Activated CD8-positive, alpha-beta memory T cell treated with anti-CD3 and anti-CD28 coated beads, Interleukin-2, amount 50 U/mL, for 1 hour (primary cell): ENCODE measurements around the gene WBP1.
"Not testable (repeated sequence)": the region's sequence is repeated elsewhere in the genome, so short reads cannot be mapped to it uniquely, and the experiment has no call there.

Source experiments
- DNase-seq: peaks from one replicate; pipeline ENCODE4 v3.0.0-alpha.2; 2020; ENCODE audit errors: extremely low read depth

WBP1 gene

GRCh38 chr2:74427551-74427950 lies 30.7 kb upstream of the WBP1 start:
- no peak for DNase-seq

GRCh38 chr2:74428675-74429074 lies 29.6 kb upstream of the WBP1 start:
- DNase-seq = no peak

GRCh38 chr2:74429487-74430451 lies 28.5 kb upstream of the WBP1 start:
- no peak for DNase-seq

- no peak for DNase-seq
Observed at GRCh38 chr2:74430502-74430901, 27.7 kb upstream of the WBP1 start.

- DNase-seq = no peak
Observed at GRCh38 chr2:74436111-74436805, 22.0 kb upstream of the WBP1 start.

GRCh38 chr2:74436848-74437695 lies 21.2 kb upstream of the WBP1 start:
- no peak for DNase-seq

- DNase-seq = no peak
Observed at GRCh38 chr2:74438248-74438647, 20.0 kb upstream of the WBP1 start.

- DNase-seq = no peak
Observed at GRCh38 chr2:74439373-74439772, 18.9 kb upstream of the WBP1 start.

- DNase-seq = no peak
Observed at GRCh38 chr2:74439803-74440377, 18.3 kb upstream of the WBP1 start.

GRCh38 chr2:74440378-74441169 lies 17.7 kb upstream of the WBP1 start:
- no peak for DNase-seq

GRCh38 chr2:74441170-74441689 lies 17.0 kb upstream of the WBP1 start:
- no peak for DNase-seq

GRCh38 chr2:74441690-74442482 lies 16.4 kb upstream of the WBP1 start, which contains the start of gene RTKN:
RTKN (minus strand) TSS chr2:74441937; CDS start chr2:74441816, 121 bp downstream.
- no peak for DNase-seq

- not testable (repeated sequence) for DNase-seq
Observed at GRCh38 chr2:74442483-74443297, 15.5 kb upstream of the WBP1 start.

GRCh38 chr2:74444498-74445318 lies 13.5 kb upstream of the WBP1 start:
- no peak for DNase-seq

GRCh38 chr2:74447230-74447999 lies 10.8 kb upstream of the WBP1 start:
- no peak for DNase-seq

GRCh38 chr2:74448771-74449170 lies 9.5 kb upstream of the WBP1 start:
- no peak for DNase-seq

GRCh38 chr2:74450570-74451190 lies 7.6 kb upstream of the WBP1 start:
- no peak for DNase-seq
